Astrocyte (in vitro differentiated cells and primary cell): ENCODE measurements around the gene POLA1. TPM values are rescaled to one million over a fixed set of nuclear protein-coding genes. Genes with fewer than 3 reads are reported as not detected.

ENCODE experiments used
- DNase-seq: peaks from one replicate; pipeline ENCODE4 v3.0.0-alpha.2; 2010; ENCODE audit warnings: low read depth
- FAIRE-seq: peaks from 2 replicates; lab custom pipeline; 2011; peaks lifted over from hg19 to GRCh38; lab: Jason Lieb, UNC
- H2AFZ ChIP-seq: 2 replicates; pipeline ENCODE4 v1.6.0; 2012; ENCODE audit warnings: low read depth, low read length, inconsistent platforms
- H3K27ac ChIP-seq: 2 replicates; pipeline ENCODE4 v1.5.1; 2011; ENCODE audit warnings: low read depth, low read length, inconsistent platforms
- H3K27me3 ChIP-seq: 2 replicates; pipeline ENCODE4 v1.6.0; 2011; ENCODE audit warnings: low read length, inconsistent platforms; ENCODE audit not compliant: insufficient read depth
- H3K36me3 ChIP-seq: 2 replicates; pipeline ENCODE4 v1.5.1; 2011; ENCODE audit warnings: low read length, inconsistent platforms; ENCODE audit not compliant: insufficient read depth
- H3K4me1 ChIP-seq: 2 replicates; pipeline ENCODE4 v1.5.1; 2011; ENCODE audit warnings: low read length, inconsistent platforms; ENCODE audit not compliant: insufficient read depth
- H3K4me2 ChIP-seq: 2 replicates; pipeline ENCODE4 v1.6.0; 2012; ENCODE audit warnings: low read length, inconsistent platforms
- H3K4me3 ChIP-seq: 2 replicates; pipeline ENCODE4 v1.5.1; 2011; ENCODE audit warnings: low read depth, mild to moderate bottlenecking, low read length, inconsistent platforms; ENCODE audit not compliant: insufficient read depth
- H3K79me2 ChIP-seq: 2 replicates; pipeline ENCODE4 v1.6.0; 2012; ENCODE audit warnings: mild to moderate bottlenecking, low read length, inconsistent platforms; ENCODE audit not compliant: insufficient read depth
- H3K9ac ChIP-seq: 2 replicates; pipeline ENCODE4 v1.6.0; 2012; ENCODE audit warnings: mild to moderate bottlenecking, low read length, inconsistent platforms
- H3K9me3 ChIP-seq: 2 replicates; pipeline ENCODE4 v1.5.1; 2012; ENCODE audit warnings: low read depth, mild to moderate bottlenecking, low read length, inconsistent platforms; ENCODE audit not compliant: insufficient read depth
- H4K20me1 ChIP-seq: 2 replicates; pipeline ENCODE4 v1.6.0; 2012; ENCODE audit warnings: low read length, inconsistent platforms; ENCODE audit not compliant: insufficient read depth
- H3K27ac Mint-ChIP-seq: one replicate; pipeline ENCODE4 v1.8.0; 2021; ENCODE audit warnings: mild to moderate bottlenecking, mixed read lengths; ENCODE audit not compliant: unreplicated experiment
- H3K27me3 Mint-ChIP-seq: one replicate; pipeline ENCODE4 v1.8.0; 2021; ENCODE audit warnings: low read depth, mixed read lengths; ENCODE audit not compliant: unreplicated experiment
- H3K36me3 Mint-ChIP-seq: one replicate; pipeline ENCODE4 v1.8.0; 2021; ENCODE audit warnings: low read depth, mixed read lengths; ENCODE audit not compliant: unreplicated experiment
- H3K4me1 Mint-ChIP-seq: one replicate; pipeline ENCODE4 v1.8.0; 2021; ENCODE audit warnings: low read depth, mixed read lengths; ENCODE audit not compliant: unreplicated experiment
- H3K4me3 Mint-ChIP-seq: one replicate; pipeline ENCODE4 v1.8.0; 2021; ENCODE audit warnings: mild to moderate bottlenecking, moderate library complexity, mixed read lengths; ENCODE audit not compliant: unreplicated experiment
- H3K9me3 Mint-ChIP-seq: one replicate; pipeline ENCODE4 v1.8.0; 2021; ENCODE audit warnings: mild to moderate bottlenecking, mixed read lengths; ENCODE audit not compliant: unreplicated experiment
- CTCF ChIP-seq: IDR thresholded peaks from 2 replicates; pipeline ENCODE4 v1.5.1; 2011; ENCODE audit warnings: low read depth, mild to moderate bottlenecking, inconsistent platforms, low read length, moderate library complexity; ENCODE audit not compliant: insufficient read depth
- EZH2 ChIP-seq: IDR thresholded peaks from 2 replicates; pipeline ENCODE4 v1.6.1; 2012; ENCODE audit warnings: mild to moderate bottlenecking, low read length, inconsistent platforms; ENCODE audit not compliant: insufficient read depth
- total RNA-seq: library from RNA; stranded (reverse); gene quantifications from 2 replicates; pipeline ENCODE4 v1.2.1, GENCODE V29; 2021

POLA1 gene
- total RNA-seq, 1 donor from 2014 or later = 4.9 TPM

- Mint-ChIP-seq H3K4me1 (peaks cover 12% of the 10 kb centered on the region), H3K4me3 (no peak overlapping the region), H3K27me3 (no peaks in the 10 kb centered on the region), H3K36me3 (no peaks in the 10 kb centered on the region), H3K9me3 (no peaks in the 10 kb centered on the region), H3K27ac (peak overlapping the region; percentile 66)
- H3K27ac ChIP-seq = no peak overlapping the region
- no peak for TF ChIP-seq EZH2
- no peak for FAIRE-seq
- H3K79me2 ChIP-seq = no peaks in the 10 kb centered on the region
- no peaks in the 10 kb centered on the region for H3K36me3 ChIP-seq
- H2AFZ ChIP-seq = no peak overlapping the region
- H3K4me2 ChIP-seq = no peak overlapping the region
- no peaks in the 10 kb centered on the region for H3K27me3 ChIP-seq
- no peaks in the 10 kb centered on the region for H4K20me1 ChIP-seq
- no peak overlapping the region for H3K4me3 ChIP-seq
- H3K9ac ChIP-seq = no peak overlapping the region
- DNase-seq = no peak
- no peaks in the 10 kb centered on the region for H3K9me3 ChIP-seq
- H3K4me1 ChIP-seq = peaks cover 2% of the 10 kb centered on the region
These were observed 183.6 kb downstream of the POLA1 start for GRCh38 chrX:24877288-24877664.

GRCh38 chrX:24877854-24878650 lies 184.3 kb downstream of the POLA1 start:
- Mint-ChIP-seq H3K27me3 (no peaks in the 10 kb centered on the region), H3K27ac (peak overlapping the region; percentile 66), H3K4me1 (peaks cover 12% of the 10 kb centered on the region), H3K36me3 (no peaks in the 10 kb centered on the region), H3K4me3 (peak overlapping the region; percentile 15), H3K9me3 (no peaks in the 10 kb centered on the region)
- no peak overlapping the region for H3K27ac ChIP-seq
- no peaks in the 10 kb centered on the region for H3K27me3 ChIP-seq
- DNase-seq (peak; percentile 20), FAIRE-seq (peak; percentile 94)
- H3K79me2 ChIP-seq = no peaks in the 10 kb centered on the region
- H3K9ac ChIP-seq = no peak overlapping the region
- peaks cover 2% of the 10 kb centered on the region for H3K4me1 ChIP-seq
- no peaks in the 10 kb centered on the region for H3K36me3 ChIP-seq
- H3K9me3 ChIP-seq = no peaks in the 10 kb centered on the region
- TF ChIP-seq EZH2 = no peak
- no peak for TF ChIP-seq CTCF
- no peaks in the 10 kb centered on the region for H4K20me1 ChIP-seq
- no peak overlapping the region for H3K4me2 ChIP-seq
- no peak overlapping the region for H2AFZ ChIP-seq
- no peak overlapping the region for H3K4me3 ChIP-seq

GRCh38 chrX:24879679-24880078 lies 186.0 kb downstream of the POLA1 start:
- DNase-seq = no peak
- Histone ChIP-seq H4K20me1 (no peaks in the 10 kb centered on the region), H2AFZ (no peak overlapping the region), H3K4me1 (peaks cover 2% of the 10 kb centered on the region), H3K9ac (no peak overlapping the region), H3K79me2 (no peaks in the 10 kb centered on the region), H3K4me3 (no peak overlapping the region), H3K36me3 (no peaks in the 10 kb centered on the region), H3K27me3 (no peaks in the 10 kb centered on the region), H3K27ac (no peak overlapping the region), H3K9me3 (no peaks in the 10 kb centered on the region), H3K4me2 (no peak overlapping the region)
- Mint-ChIP-seq H3K9me3 (no peaks in the 10 kb centered on the region), H3K4me3 (no peak overlapping the region), H3K4me1 (peaks cover 12% of the 10 kb centered on the region), H3K27me3 (no peaks in the 10 kb centered on the region), H3K36me3 (no peaks in the 10 kb centered on the region), H3K27ac (no peak overlapping the region)
- TF ChIP-seq CTCF (no peak), EZH2 (no peak)
- peak; percentile 13 for FAIRE-seq
